ENCODE data around the gene GATA6.
"Not testable (repeated sequence)": the region's sequence is repeated elsewhere in the genome, so short reads cannot be mapped to it uniquely, and the experiment has no call there.

GATA6 gene

GRCh38 chr18:22183698-22184170, 14.3 kb downstream of the GATA6 start:
- DNase-seq = no peak

GRCh38 chr18:22184573-22184972, 15.2 kb downstream of the GATA6 start:
- DNase-seq = not testable (repeated sequence)

GRCh38 chr18:22185273-22185672, 15.9 kb downstream of the GATA6 start:
- DNase-seq = no peak

- no peak for DNase-seq
Observed at GRCh38 chr18:22185771-22186386, 16.5 kb downstream of the GATA6 start.

GRCh38 chr18:22186484-22186971, 17.1 kb downstream of the GATA6 start:
- DNase-seq = no peak

GRCh38 chr18:22188559-22189267, 19.3 kb downstream of the GATA6 start:
- DNase-seq = no peak

GRCh38 chr18:22189449-22190166, 20.2 kb downstream of the GATA6 start:
- DNase-seq = no peak

- no peak for DNase-seq
Observed at GRCh38 chr18:22191346-22191695, 21.9 kb downstream of the GATA6 start.

GRCh38 chr18:22191923-22192322, 22.5 kb downstream of the GATA6 start:
- DNase-seq = no peak

- no peak for DNase-seq
Observed at GRCh38 chr18:22193466-22193865, 24.1 kb downstream of the GATA6 start.

- DNase-seq = no peak
Observed at GRCh38 chr18:22194151-22194598, 24.8 kb downstream of the GATA6 start.

GRCh38 chr18:22195052-22195451, 25.7 kb downstream of the GATA6 start:
- no peak for DNase-seq

GRCh38 chr18:22196943-22197342, 27.6 kb downstream of the GATA6 start:
- DNase-seq = not testable (repeated sequence)

- DNase-seq = no peak
Observed at GRCh38 chr18:22197668-22198067, 28.3 kb downstream of the GATA6 start.

- DNase-seq = no peak
Observed at GRCh38 chr18:22198163-22198562, 28.8 kb downstream of the GATA6 start.

GRCh38 chr18:22199005-22199404, 29.6 kb downstream of the GATA6 start:
- DNase-seq = no peak

GRCh38 chr18:22200611-22201225, 31.3 kb downstream of the GATA6 start:
- no peak for DNase-seq

- DNase-seq = no peak
Observed at GRCh38 chr18:22203035-22203434, 33.6 kb downstream of the GATA6 start.

- no peak for DNase-seq
Observed at GRCh38 chr18:22203536-22204213, 34.3 kb downstream of the GATA6 start.

- DNase-seq = no peak
Observed at GRCh38 chr18:22204214-22204536, 34.8 kb downstream of the GATA6 start.

- DNase-seq = no peak
Observed at GRCh38 chr18:22204996-22205395, 35.6 kb downstream of the GATA6 start.

GRCh38 chr18:22207021-22207758, 37.8 kb downstream of the GATA6 start:
- DNase-seq = no peak

Data from T-helper 1 cell (primary cell).